IMR-90 (cell line): Measurements from ENCODE around the gene TGFA. TPM values are rescaled to one million over a fixed set of nuclear protein-coding genes. Genes with fewer than 3 reads are reported as not detected.
"Not testable (repeated sequence)": the region's sequence is repeated elsewhere in the genome, so short reads cannot be mapped to it uniquely, and the experiment has no call there.

ENCODE experiments used
- ATAC-seq: fragments of 200-7000 bp; cut with Tn5 transposase; 2 replicates; pipeline ENCODE4 v1.9.1; 2020; ENCODE audit warnings: low read depth, mild to moderate bottlenecking, moderate library complexity
- BruUV-seq: library from RNA; stranded (reverse); fragments of 400-500 nt; replicated peaks from 2 replicates; lab custom pipeline; 2021; lab: Mats Ljungman, UMichigan
- CTCF ChIA-PET: fragments of 300-600 bp; formaldehyde crosslinking; extraction: SDS; loops from one replicate; lab custom pipeline; 2021; ENCODE audit warnings: antibody characterized with exemption; lab: Yijun Ruan, JAX
- POLR2A ChIA-PET: fragments of 300-600 bp; sonication (Branson Sonifier 250); formaldehyde crosslinking; loops from one replicate; lab custom pipeline; 2022; ENCODE audit warnings: antibody characterized with exemption; ENCODE audit not compliant: unreplicated experiment; lab: Charles Lee
- DNase-seq: peaks from one replicate; pipeline ENCODE4 v3.0.0; 2013
- H2AFZ ChIP-seq: replicated peaks from 2 replicates; pipeline ENCODE3; 2013; ENCODE audit warnings: low read length, mild to moderate bottlenecking; ENCODE audit not compliant: poor library complexity
- H2AK5ac ChIP-seq: 2 replicates; pipeline ENCODE4 v1.6.1; 2013; ENCODE audit warnings: low read depth, low read length, inconsistent platforms
- H2AK9ac ChIP-seq: replicated peaks from 2 replicates; pipeline ENCODE3; 2013; ENCODE audit warnings: mild to moderate bottlenecking, low read depth, low read length, moderate library complexity; ENCODE audit not compliant: poor library complexity
- H2BK120ac ChIP-seq: 2 replicates; pipeline ENCODE4 v1.6.1; 2013; ENCODE audit warnings: low read depth, low read length, inconsistent platforms
- H2BK15ac ChIP-seq: 3 replicates; pipeline ENCODE4 v1.6.1; 2013; ENCODE audit warnings: low read depth, low read length, inconsistent platforms
- H2BK20ac ChIP-seq: 2 replicates; pipeline ENCODE4 v1.6.1; 2013; ENCODE audit warnings: low read depth, mild to moderate bottlenecking, inconsistent platforms, low read length, moderate library complexity
- H2BK5ac ChIP-seq: 2 replicates; pipeline ENCODE4 v1.6.1; 2013; ENCODE audit warnings: mild to moderate bottlenecking, low read depth, low read length, inconsistent platforms; ENCODE audit not compliant: poor library complexity, severe bottlenecking
- H3K14ac ChIP-seq: replicated peaks from 2 replicates; pipeline ENCODE4 v1.6.1; 2013; ENCODE audit warnings: low read depth, low read length, inconsistent platforms
- H3K18ac ChIP-seq: 2 replicates; pipeline ENCODE4 v1.6.1; 2013; ENCODE audit warnings: low read depth, low read length, control low read depth
- H3K23ac ChIP-seq: 2 replicates; pipeline ENCODE4 v1.6.1; 2013; ENCODE audit warnings: low read depth, low read length, inconsistent platforms
- H3K27ac ChIP-seq: 2 replicates; pipeline ENCODE4 v1.5.1; 2013; ENCODE audit warnings: mild to moderate bottlenecking, control low read depth, low read length; ENCODE audit not compliant: insufficient read depth
- H3K27me3 ChIP-seq: 2 replicates; pipeline ENCODE4 v1.6.1; 2013; ENCODE audit warnings: low read length; ENCODE audit not compliant: control insufficient read depth, insufficient read depth
- H3K36me3 ChIP-seq: 2 replicates; pipeline ENCODE4 v1.6.1; 2013; ENCODE audit warnings: low read length, mixed read lengths; ENCODE audit not compliant: control insufficient read depth, insufficient read depth
- H3K4ac ChIP-seq: 2 replicates; pipeline ENCODE4 v1.6.1; 2013; ENCODE audit warnings: low read depth, low read length, inconsistent platforms
- H3K4me1 ChIP-seq: 2 replicates; pipeline ENCODE4 v1.6.1; 2013; ENCODE audit warnings: low read length, mixed read lengths; ENCODE audit not compliant: control insufficient read depth, insufficient read depth
- H3K4me2 ChIP-seq: 2 replicates; pipeline ENCODE4 v1.6.1; 2013; ENCODE audit warnings: low read depth, mild to moderate bottlenecking, control low read depth, low read length, moderate library complexity
- H3K4me3 ChIP-seq: 2 replicates; pipeline ENCODE4 v1.5.1; 2013; ENCODE audit warnings: low read depth, mild to moderate bottlenecking, control low read depth, low read length, moderate library complexity; ENCODE audit not compliant: insufficient read depth
- H3K56ac ChIP-seq: 2 replicates; pipeline ENCODE4 v1.6.1; 2013; ENCODE audit warnings: low read length, inconsistent platforms; ENCODE audit not compliant: insufficient read depth; ENCODE audit errors: extremely low read depth
- H3K79me1 ChIP-seq, 2 experiments: 2 replicates each; pipeline ENCODE4 v1.6.1; 2013; ENCODE audit warnings: low read length in 2 of 2, inconsistent platforms in 1 of 2, low read depth in 1 of 2
- H3K9ac ChIP-seq: 2 replicates; pipeline ENCODE4 v1.6.1; 2013; ENCODE audit warnings: low read depth, low read length, control low read depth
- H3K9me1 ChIP-seq: 2 replicates; pipeline ENCODE4 v1.6.1; 2013; ENCODE audit warnings: low read length, inconsistent platforms; ENCODE audit not compliant: insufficient read depth
- H3K9me3 ChIP-seq: 2 replicates; pipeline ENCODE4 v1.6.1; 2013; ENCODE audit warnings: low read length; ENCODE audit not compliant: control insufficient read depth, insufficient read depth
- H4K20me1 ChIP-seq: 2 replicates; pipeline ENCODE4 v1.6.1; 2013; ENCODE audit warnings: low read length, inconsistent platforms; ENCODE audit not compliant: insufficient read depth
- H4K5ac ChIP-seq: 2 replicates; pipeline ENCODE4 v1.6.1; 2013; ENCODE audit warnings: mild to moderate bottlenecking, low read depth, low read length, control low read depth
- H4K8ac ChIP-seq, 2 experiments: 2 replicates each; pipeline ENCODE4 v1.6.1; 2013; ENCODE audit warnings: low read depth in 2 of 2, low read length in 2 of 2, control low read depth in 1 of 2, inconsistent platforms in 1 of 2
- H4K91ac ChIP-seq: 2 replicates; pipeline ENCODE4 v1.6.1; 2013; ENCODE audit warnings: low read depth, low read length, inconsistent platforms; ENCODE audit not compliant: insufficient read depth
- CEBPB ChIP-seq: IDR thresholded peaks from 2 replicates; pipeline ENCODE4 v1.6.1; 2012; ENCODE audit warnings: low read depth, low read length, improper control_type of control experiment
- MXI1 ChIP-seq: IDR thresholded peaks from 2 replicates; pipeline ENCODE4 v1.6.1; 2012; ENCODE audit warnings: low read depth, mild to moderate bottlenecking, low read length, moderate library complexity, borderline replicate concordance
- NFE2L2 ChIP-seq: fragments of 150-350 bp; IDR thresholded peaks from 2 replicates; pipeline ENCODE4 v1.6.1; 2016; ENCODE audit warnings: low read depth, mild to moderate bottlenecking, low read length
- RAD21 ChIP-seq: IDR thresholded peaks from 2 replicates; pipeline ENCODE4 v1.6.1; 2012; ENCODE audit warnings: low read length, improper control_type of control experiment
- RFX5 ChIP-seq: IDR thresholded peaks from 2 replicates; pipeline ENCODE4 v1.8.0; 2012; ENCODE audit warnings: low read depth, mild to moderate bottlenecking, low read length, moderate library complexity
- SMC3 ChIP-seq: fragments of 150-350 bp; IDR thresholded peaks from 2 replicates; pipeline ENCODE4 v1.6.1; 2016; ENCODE audit warnings: low read depth, mild to moderate bottlenecking, antibody characterized with exemption, low read length, moderate library complexity
- WGBS, 2 experiments: methylation state at CpG; one replicate each; pipeline versions ENCODE4 v1.1.5 to v1.1.7; 2013; ENCODE audit warnings: missing lambda C conversion rate in 2 of 2; ENCODE audit not compliant: insufficient read length in 1 of 2; ENCODE audit errors: extremely low coverage in 2 of 2; 5-methylcytosine and 5-hydroxymethylcytosine counted together
- dilution Hi-C: fragments of 300-500 bp; cut with HindIII; formaldehyde crosslinking; loops from one replicate; pipeline ENCODE4 v1.14.3; 2018; ENCODE audit warnings: low sequenced_read_pairs; ENCODE audit not compliant: unreplicated experiment
- in situ Hi-C: fragments of 300-500 bp; cut with MboI; formaldehyde crosslinking; loops from 3 replicates; pipeline ENCODE4 v1.14.3; 2019; ENCODE audit warnings: low sequenced_read_pairs, inconsistent platforms, mixed read lengths
- intact Hi-C: fragments of 100-400 bp; cut with micrococcal nuclease; formaldehyde crosslinking; loops from 2 replicates; pipeline ENCODE4 v1.10.0; 2022
- polyA plus RNA-seq, 3 experiments: library from polyadenylated mRNA; depleted of rRNA; stranded (reverse); fragments of >200 nt; gene quantifications; 2 replicates each; pipeline ENCODE4 v1.2.3, GENCODE V29; 2012; ENCODE audit warnings: low replicate concordance in 1 of 3
- total RNA-seq: library from RNA; depleted of rRNA; stranded (reverse); fragments of >200 nt; gene quantifications from 2 replicates; pipeline ENCODE4 v1.2.3, GENCODE V29; 2012
- TF ChIP-seq, protein P1 (sequence below): fragments of 150-350 bp; IDR thresholded peaks from 2 replicates; pipeline ENCODE4 v1.6.1; 2016; ENCODE audit warnings: low read depth, mild to moderate bottlenecking, low read length, moderate library complexity, borderline replicate concordance
- TF ChIP-seq, protein P2 (sequence below): fragments of 150-350 bp; IDR thresholded peaks from 2 replicates; pipeline ENCODE4 v1.6.1; 2017; ENCODE audit warnings: mild to moderate bottlenecking, antibody characterized with exemption, low read length, low read depth

Gene TGFA
- total and polyA plus RNA-seq, 2 of the 4 experiments (the other 2 are of a cell fraction): not detected

DNA sequence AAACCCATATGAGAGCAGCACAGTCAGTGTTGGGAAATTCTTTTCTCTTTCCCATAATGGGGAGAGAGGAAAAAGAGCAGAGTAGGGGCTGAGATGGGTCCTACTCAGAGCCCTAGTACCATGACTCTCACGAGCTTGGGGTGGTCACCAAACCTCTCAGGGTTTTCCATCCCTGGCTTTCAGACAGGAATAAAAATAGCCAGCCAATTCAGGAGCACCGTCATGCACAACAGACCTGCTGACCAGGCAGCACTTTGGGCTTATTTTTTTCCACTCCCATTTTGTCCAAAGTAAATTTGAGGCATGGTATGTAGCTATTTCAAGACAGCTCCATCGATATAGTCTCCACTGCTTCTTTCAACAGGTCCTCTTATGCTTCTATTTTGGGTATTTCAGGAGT is 86.4 kb downstream of the TGFA start:
- POLR2A ChIA-PET: no interaction called here
- CTCF ChIA-PET: no interaction called here
- Histone ChIP-seq H3K9me3 (no peaks in the 10 kb centered on the region), H4K91ac (no peak overlapping the region), H2AK5ac (no peak overlapping the region), H2AFZ (no peak overlapping the region), H3K4me1 (no peaks in the 10 kb centered on the region), H3K27me3 (peaks cover 15% of the 10 kb centered on the region), H3K56ac (no peak overlapping the region), H3K18ac (no peak overlapping the region), H3K4ac (no peak overlapping the region), H3K4me3 (no peak overlapping the region), H2BK20ac (no peak overlapping the region), H3K9me1 (no peaks in the 10 kb centered on the region), H3K23ac (no peak overlapping the region), H3K14ac (no peak overlapping the region), H3K9ac (no peak overlapping the region), H2BK15ac (no peak overlapping the region), H3K27ac (no peak overlapping the region), H2BK120ac (no peak overlapping the region), H2BK5ac (no peak overlapping the region), H4K20me1 (no peaks in the 10 kb centered on the region), H2AK9ac (no peak overlapping the region), H3K36me3 (no peaks in the 10 kb centered on the region), H3K4me2 (no peak overlapping the region), H3K79me1 (no peaks in the 10 kb centered on the region), H4K8ac (no peak overlapping the region), H4K5ac (no peak overlapping the region)
- DNase-seq: no peak
- dilution Hi-C loops: no loop called here
- no TSS peak for BruUV-seq
- no peak for ATAC-seq
- intact Hi-C loops: no loop called here
- WGBS, 2 experiments: no CpG with 5 or more reads among the region's 3 CpGs
- TF ChIP-seq RFX5: no peak
- TF ChIP-seq SMC3: no peak
- TF ChIP-seq, protein P1, sequence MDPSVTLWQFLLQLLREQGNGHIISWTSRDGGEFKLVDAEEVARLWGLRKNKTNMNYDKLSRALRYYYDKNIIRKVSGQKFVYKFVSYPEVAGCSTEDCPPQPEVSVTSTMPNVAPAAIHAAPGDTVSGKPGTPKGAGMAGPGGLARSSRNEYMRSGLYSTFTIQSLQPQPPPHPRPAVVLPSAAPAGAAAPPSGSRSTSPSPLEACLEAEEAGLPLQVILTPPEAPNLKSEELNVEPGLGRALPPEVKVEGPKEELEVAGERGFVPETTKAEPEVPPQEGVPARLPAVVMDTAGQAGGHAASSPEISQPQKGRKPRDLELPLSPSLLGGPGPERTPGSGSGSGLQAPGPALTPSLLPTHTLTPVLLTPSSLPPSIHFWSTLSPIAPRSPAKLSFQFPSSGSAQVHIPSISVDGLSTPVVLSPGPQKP: no peak
- no peak for TF ChIP-seq NFE2L2
- TF ChIP-seq, protein P2, sequence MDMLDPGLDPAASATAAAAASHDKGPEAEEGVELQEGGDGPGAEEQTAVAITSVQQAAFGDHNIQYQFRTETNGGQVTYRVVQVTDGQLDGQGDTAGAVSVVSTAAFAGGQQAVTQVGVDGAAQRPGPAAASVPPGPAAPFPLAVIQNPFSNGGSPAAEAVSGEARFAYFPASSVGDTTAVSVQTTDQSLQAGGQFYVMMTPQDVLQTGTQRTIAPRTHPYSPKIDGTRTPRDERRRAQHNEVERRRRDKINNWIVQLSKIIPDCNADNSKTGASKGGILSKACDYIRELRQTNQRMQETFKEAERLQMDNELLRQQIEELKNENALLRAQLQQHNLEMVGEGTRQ: no peak
- TF ChIP-seq MXI1: no peak
- no peak for TF ChIP-seq RAD21
- no peak for TF ChIP-seq CEBPB
- in situ Hi-C loops: no loop called here

DNA sequence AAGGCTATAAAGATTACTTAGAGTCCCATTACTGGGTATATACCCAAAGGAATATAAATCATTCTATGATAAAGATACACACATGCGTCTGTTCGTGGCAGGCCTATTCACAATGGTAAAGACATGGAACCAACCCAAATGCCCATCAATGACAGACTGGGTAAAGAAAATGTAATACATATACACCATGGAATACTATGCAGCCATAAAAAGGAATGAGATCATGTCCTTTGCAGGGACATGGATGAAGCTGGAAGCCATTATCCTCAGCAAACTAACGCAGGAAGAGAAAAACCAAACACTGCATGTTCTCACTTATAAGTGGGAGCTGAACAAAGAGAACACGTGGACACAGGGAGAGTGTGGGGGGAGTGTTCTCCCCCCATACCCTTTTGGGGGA is 87.0 kb downstream of the TGFA start:
- H2BK5ac ChIP-seq, H2BK15ac ChIP-seq, H2BK20ac ChIP-seq, CTCF ChIA-PET, ATAC-seq, H3K4me3 ChIP-seq, H3K36me3 ChIP-seq, H3K56ac ChIP-seq, H3K4me1 ChIP-seq, H4K5ac ChIP-seq, H3K4ac ChIP-seq, H4K91ac ChIP-seq, H3K79me1 ChIP-seq, H4K8ac ChIP-seq, H2AK5ac ChIP-seq, H3K23ac ChIP-seq, in situ Hi-C loops, H2AK9ac ChIP-seq, H3K9ac ChIP-seq, H2BK120ac ChIP-seq, H3K9me3 ChIP-seq, DNase-seq, H4K20me1 ChIP-seq, H3K4me2 ChIP-seq, H3K27ac ChIP-seq, H3K18ac ChIP-seq, H3K9me1 ChIP-seq, BruUV-seq, intact Hi-C loops, H3K14ac ChIP-seq, POLR2A ChIA-PET, dilution Hi-C loops, H2AFZ ChIP-seq: not testable (repeated sequence)
- no CpG with 5 or more reads among the region's 4 CpGs for WGBS, 2 experiments
- peaks cover 16% of the 10 kb centered on the region for H3K27me3 ChIP-seq
